AG04449 (cell line): ENCODE data around the gene SORL1.

Experiments
- CTCF ChIA-PET: fragments of 350-600 bp; formaldehyde crosslinking; extraction: SDS; loops from one replicate; lab custom pipeline; 2021; ENCODE audit warnings: antibody characterized with exemption; lab: Yijun Ruan, JAX
- POLR2A ChIA-PET: fragments of 400-600, 350-600 bp; formaldehyde crosslinking; extraction: SDS; loops from one replicate; lab custom pipeline; 2020; ENCODE audit warnings: antibody characterized with exemption, inconsistent platforms; lab: Yijun Ruan, JAX
- DNase-seq: peaks from one replicate; pipeline ENCODE4 v3.0.0-alpha.2; 2010; ENCODE audit warnings: low read depth, low spot score
- H3K4me3 ChIP-seq: 2 replicates; pipeline ENCODE4 v1.5.1; 2011; ENCODE audit warnings: low read depth, mild to moderate bottlenecking, control low read depth, low read length
- TF ChIP-seq, protein P1 (sequence below): IDR thresholded peaks from one replicate; pipeline ENCODE4 v1.5.1; 2011; ENCODE audit warnings: mild to moderate bottlenecking, moderate library complexity, low read length, control low read depth, inconsistent platforms; ENCODE audit not compliant: insufficient read depth; ENCODE audit errors: missing control alignments

SORL1 gene

DNA sequence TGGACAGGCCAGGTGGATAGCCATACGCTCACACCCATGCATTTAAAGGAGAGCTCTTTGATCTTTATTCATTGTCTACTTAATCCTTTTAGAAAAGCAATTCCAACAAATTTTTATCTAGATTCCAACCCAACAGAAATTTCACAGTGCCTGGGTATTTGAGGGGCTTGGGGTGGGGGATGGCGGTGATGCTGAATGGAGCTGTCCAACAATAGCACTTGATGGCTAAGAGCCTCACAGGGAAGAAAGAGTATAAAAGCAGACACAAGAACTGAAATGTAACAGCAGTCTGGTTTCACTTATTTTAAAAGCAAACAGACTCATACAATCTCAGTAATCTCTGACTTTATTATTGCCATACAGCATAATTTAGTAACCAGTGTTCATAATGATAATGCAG lies 102.4 kb downstream of the SORL1 start:
- H3K4me3 ChIP-seq: no peak overlapping the region
- POLR2A ChIA-PET: no interaction called here
- no peak for DNase-seq
- TF ChIP-seq, protein P1, sequence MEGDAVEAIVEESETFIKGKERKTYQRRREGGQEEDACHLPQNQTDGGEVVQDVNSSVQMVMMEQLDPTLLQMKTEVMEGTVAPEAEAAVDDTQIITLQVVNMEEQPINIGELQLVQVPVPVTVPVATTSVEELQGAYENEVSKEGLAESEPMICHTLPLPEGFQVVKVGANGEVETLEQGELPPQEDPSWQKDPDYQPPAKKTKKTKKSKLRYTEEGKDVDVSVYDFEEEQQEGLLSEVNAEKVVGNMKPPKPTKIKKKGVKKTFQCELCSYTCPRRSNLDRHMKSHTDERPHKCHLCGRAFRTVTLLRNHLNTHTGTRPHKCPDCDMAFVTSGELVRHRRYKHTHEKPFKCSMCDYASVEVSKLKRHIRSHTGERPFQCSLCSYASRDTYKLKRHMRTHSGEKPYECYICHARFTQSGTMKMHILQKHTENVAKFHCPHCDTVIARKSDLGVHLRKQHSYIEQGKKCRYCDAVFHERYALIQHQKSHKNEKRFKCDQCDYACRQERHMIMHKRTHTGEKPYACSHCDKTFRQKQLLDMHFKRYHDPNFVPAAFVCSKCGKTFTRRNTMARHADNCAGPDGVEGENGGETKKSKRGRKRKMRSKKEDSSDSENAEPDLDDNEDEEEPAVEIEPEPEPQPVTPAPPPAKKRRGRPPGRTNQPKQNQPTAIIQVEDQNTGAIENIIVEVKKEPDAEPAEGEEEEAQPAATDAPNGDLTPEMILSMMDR: no peak
- CTCF ChIA-PET: no interaction called here

DNA sequence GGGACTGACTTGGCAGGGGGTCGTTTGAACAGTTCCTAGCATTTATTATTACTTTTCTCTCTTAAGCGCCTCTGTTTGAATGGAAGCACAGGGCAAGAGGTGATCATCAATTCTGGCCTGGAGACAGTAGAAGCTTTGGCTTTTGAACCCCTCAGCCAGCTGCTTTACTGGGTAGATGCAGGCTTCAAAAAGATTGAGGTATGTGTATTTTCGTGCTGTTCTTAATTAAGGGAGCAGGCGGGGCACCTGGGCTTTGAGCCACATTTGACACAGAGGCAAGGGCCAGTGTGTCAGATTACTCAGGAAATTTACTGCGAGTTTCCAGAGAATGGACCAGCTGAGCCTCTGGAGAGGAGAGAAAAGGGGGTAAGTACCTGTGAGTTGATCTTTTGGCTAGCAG lies 103.0 kb downstream of the SORL1 start:
- ChIA-PET POLR2A (no interaction called here), CTCF (no interaction called here)
- DNase-seq: no peak
- H3K4me3 ChIP-seq: no peak overlapping the region
- TF ChIP-seq, protein P1: no peak

DNA sequence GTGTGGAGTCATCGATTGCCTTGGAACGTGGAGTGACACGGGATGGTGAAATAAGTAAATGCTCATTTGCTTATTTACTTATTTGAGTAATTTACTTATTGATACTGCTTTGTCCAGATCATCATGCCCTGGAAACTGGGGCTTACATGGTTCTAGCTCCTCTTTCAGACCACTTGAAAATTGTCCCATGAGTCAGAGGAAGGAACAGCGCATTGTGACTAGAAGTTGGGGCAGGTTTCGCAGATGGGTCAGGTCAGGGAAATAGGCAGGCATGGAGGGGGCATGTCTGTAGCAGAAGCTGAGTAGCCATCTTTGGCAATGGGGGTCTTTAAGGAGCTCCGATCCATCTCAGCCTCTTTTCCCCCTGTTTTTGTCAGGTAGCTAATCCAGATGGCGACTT lies 104.8 kb downstream of the SORL1 start:
- no peak for DNase-seq
- H3K4me3 ChIP-seq: no peak overlapping the region
- CTCF ChIA-PET: no interaction called here
- TF ChIP-seq, protein P1: no peak
- POLR2A ChIA-PET: no interaction called here

DNA sequence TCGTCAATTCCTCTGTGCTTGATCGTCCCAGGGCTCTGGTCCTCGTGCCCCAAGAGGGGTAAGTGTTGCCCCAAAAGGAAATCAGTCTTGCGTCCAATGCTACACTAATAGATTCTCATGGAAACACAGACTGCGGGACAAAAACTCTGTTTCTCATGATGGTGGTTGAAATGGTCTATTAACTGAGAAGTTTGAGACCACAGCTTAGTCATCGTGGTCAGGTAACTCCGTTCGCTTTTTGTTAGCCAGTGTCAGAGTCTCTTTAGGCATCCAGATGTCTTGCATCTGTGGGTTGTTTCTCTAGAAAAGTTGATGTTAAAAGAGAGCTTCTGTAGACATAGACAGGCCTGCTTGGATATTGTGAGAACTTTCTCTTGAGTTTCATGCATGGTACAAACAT lies 105.2 kb downstream of the SORL1 start:
- ChIA-PET CTCF (no interaction called here), POLR2A (no interaction called here)
- no peak overlapping the region for H3K4me3 ChIP-seq
- TF ChIP-seq, protein P1: no peak
- DNase-seq: no peak

DNA sequence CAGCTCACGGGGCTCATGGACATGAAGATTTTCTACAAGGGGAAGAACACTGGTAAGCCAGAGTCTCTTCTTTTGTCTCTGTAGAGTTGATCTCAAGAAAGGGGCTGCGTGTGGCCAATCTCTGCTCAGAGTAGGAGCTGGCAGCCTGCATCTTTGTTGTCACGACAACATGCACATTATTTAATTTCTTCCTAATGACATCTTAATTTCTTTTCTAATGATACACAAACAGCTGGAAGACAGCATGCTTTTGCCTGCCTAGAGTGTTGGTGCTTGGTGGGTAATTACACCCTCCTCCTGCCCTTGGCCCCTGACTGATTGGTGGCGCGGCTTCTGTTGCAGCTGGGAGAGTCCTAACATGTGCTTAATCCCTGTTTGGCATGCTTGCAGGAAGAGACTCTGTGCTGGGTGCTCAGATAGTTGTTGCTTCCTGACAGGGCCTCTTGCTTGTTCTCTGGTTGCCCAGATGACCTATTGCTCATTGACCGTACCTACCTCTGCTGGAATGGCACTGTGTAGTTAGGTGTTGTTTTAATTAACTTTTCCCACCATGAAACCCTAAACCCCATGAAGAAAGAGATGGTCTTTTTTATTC lies 107.6 kb downstream of the SORL1 start:
- TF ChIP-seq, protein P1: no peak
- no peak overlapping the region for H3K4me3 ChIP-seq
- no peak for DNase-seq
- ChIA-PET CTCF (interaction anchor here (1.0 kb wide), 2 partner anchors 32 to 1018 kb away, joined by 3 read pairs; no protein-coding TSS in a partner anchor), POLR2A (no interaction called here)

DNA sequence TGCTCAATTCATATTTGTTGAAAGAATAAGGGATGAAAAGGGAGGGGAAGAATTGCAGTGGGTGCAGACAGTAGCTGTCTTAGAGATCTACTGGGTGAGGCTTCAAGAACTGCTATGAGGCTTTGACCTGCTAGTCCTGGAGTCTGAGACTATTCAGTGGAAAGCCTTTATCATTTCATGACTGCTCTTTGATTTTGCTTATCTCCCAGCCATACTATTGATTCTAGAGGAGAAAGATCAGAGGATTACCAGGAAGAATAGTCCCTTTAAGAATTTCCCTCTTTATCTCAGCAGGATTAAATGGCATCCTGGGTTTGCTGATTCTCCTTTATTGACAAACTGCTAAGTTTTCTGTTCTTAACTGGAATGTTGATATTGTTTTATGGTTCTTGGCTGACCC lies 108.1 kb downstream of the SORL1 start:
- CTCF ChIA-PET: no interaction called here
- DNase-seq: no peak
- POLR2A ChIA-PET: no interaction called here
- TF ChIP-seq, protein P1: no peak
- H3K4me3 ChIP-seq: no peak overlapping the region
